WTC11 (cell line): ENCODE measurements around the gene BPTF. TPM values are rescaled to one million over a fixed set of nuclear protein-coding genes. Genes with fewer than 3 reads are reported as not detected.
A peak's percentile ranks its signal among the peaks of the same experiment; 100 is the strongest.

ENCODE experiments used
- ATAC-seq: fragments of 200-7000 bp; cut with Tn5 transposase; 2 replicates; pipeline ENCODE4 v1.10.0; 2021; ENCODE audit warnings: mild to moderate bottlenecking, moderate library complexity
- CTCF ChIA-PET: fragments of 300-600 bp; sonication (Branson Sonifier 250); formaldehyde crosslinking; loops from one replicate; lab custom pipeline; 2021; ENCODE audit warnings: antibody characterized with exemption; lab: Charles Lee
- POLR2A ChIA-PET: fragments of 350-600 bp; sonication (Branson Sonifier 250); formaldehyde crosslinking; loops from one replicate; lab custom pipeline; 2021; ENCODE audit warnings: antibody characterized with exemption; lab: Charles Lee
- DNase-seq: peaks from one replicate; pipeline ENCODE4 v3.0.0; 2021; ENCODE audit warnings: low spot score
- H3K27ac Mint-ChIP-seq: 2 replicates; pipeline ENCODE4 v1.8.0; 2021; ENCODE audit warnings: mixed read lengths
- H3K27me3 Mint-ChIP-seq: 2 replicates; pipeline ENCODE4 v1.8.0; 2021; ENCODE audit warnings: low read depth, mild to moderate bottlenecking, moderate library complexity, mixed read lengths
- H3K36me3 Mint-ChIP-seq: 2 replicates; pipeline ENCODE4 v1.8.0; 2021; ENCODE audit warnings: mixed read lengths
- H3K4me1 Mint-ChIP-seq: 2 replicates; pipeline ENCODE4 v1.8.0; 2022; ENCODE audit warnings: mixed read lengths
- H3K4me3 Mint-ChIP-seq: 2 replicates; pipeline ENCODE4 v1.8.0; 2021; ENCODE audit warnings: mild to moderate bottlenecking, moderate library complexity, mixed read lengths
- H3K9me3 Mint-ChIP-seq: 2 replicates; pipeline ENCODE4 v1.8.0; 2021; ENCODE audit warnings: mixed read lengths
- CREB1 ChIP-seq: sonication (generic); formaldehyde crosslinking; IDR thresholded peaks from 2 replicates; pipeline ENCODE4 v1.8.0; 2023; ENCODE audit warnings: mild to moderate bottlenecking, missing genetic modification reagents
- GABPB1 ChIP-seq: sonication (generic); formaldehyde crosslinking; IDR thresholded peaks from 2 replicates; pipeline ENCODE4 v1.8.1; 2023; ENCODE audit warnings: mild to moderate bottlenecking, missing genetic modification reagents
- total RNA-seq: library from RNA; stranded (reverse); gene quantifications from 3 replicates; pipeline ENCODE4 v1.2.3, GENCODE V29; 2021

BPTF gene
- total RNA-seq, 1 experiment from 2014 or later, result 178 TPM

DNA sequence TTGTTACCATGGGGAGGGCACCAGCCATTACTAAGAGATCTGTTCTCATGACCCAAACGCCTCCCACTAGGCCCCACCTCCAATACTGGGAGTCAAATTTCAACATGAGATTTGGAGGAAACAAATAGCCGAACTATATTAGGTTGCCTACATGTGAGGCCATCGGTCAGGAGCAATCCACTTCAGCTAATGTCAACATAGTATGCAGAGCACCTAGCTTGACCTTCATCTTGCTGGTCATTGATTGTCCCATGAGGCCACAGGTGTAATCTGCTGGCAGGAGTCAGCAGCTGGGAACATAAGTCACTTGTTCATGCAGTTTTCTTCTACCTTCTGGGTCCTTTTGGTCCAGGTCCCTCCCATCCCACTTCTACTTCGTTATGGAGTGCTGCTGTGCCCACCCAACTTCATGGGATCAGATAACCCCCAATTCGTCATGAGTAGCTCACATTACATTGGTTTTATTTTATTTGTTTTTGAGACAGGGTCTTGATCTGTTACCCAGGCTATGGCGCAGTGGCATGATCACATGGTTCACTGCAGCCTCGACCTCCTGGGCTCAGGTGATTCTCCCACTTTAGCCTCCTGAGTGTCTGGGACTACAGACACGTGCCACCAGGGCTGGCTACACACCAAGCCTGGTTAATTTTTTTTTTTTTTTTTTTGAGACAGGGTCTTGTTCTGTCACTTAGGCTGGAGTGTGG, 204.4 kb downstream of the BPTF start:
- peak overlapping the region; percentile 27; the same call in 1 of the 2 replicates for H3K27ac Mint-ChIP-seq
- ATAC-seq (no peak), DNase-seq (no peak)
- TF ChIP-seq GABPB1 (CRISPR knock-in tag) (peak; percentile 65), CREB1 (CRISPR knock-in tag) (no peak)
- H3K36me3 Mint-ChIP-seq, result no peaks in the 10 kb centered on the region
- H3K4me1 Mint-ChIP-seq, result peaks cover 39% of the 10 kb centered on the region
- CTCF ChIA-PET, result interaction anchor here (0.7 to 1.0 kb wide), 2 partner anchors 10 to 28 kb away, joined by 3 read pairs; no protein-coding TSS in a partner anchor
- POLR2A ChIA-PET, result interaction anchor here (1.0 kb wide), 1 partner anchor 10 kb away, joined by 3 read pairs; no protein-coding TSS in a partner anchor
- H3K9me3 Mint-ChIP-seq, result no peaks in the 10 kb centered on the region
- H3K4me3 Mint-ChIP-seq, result no peak overlapping the region
- no peaks in the 10 kb centered on the region for H3K27me3 Mint-ChIP-seq

Other genes with a start within 250 kb of the BPTF start
- gene NOL11, start 107.6 kb upstream of the BPTF start, total RNA-seq, result 61.5 to 67.0 TPM (median 66.4 TPM) in 3 replicates
- gene C17orf58, start 171.0 kb downstream of the BPTF start, total RNA-seq, result 27.4 to 29.5 TPM (median 28.2 TPM) in 3 replicates
- 426 to 466 TPM (median 431 TPM) in 3 replicates for gene KPNA2, start 210.2 kb downstream of the BPTF start, total RNA-seq